Measurements from ENCODE around the gene CCDC85C.
"Not testable (repeated sequence)": the region's sequence is repeated elsewhere in the genome, so short reads cannot be mapped to it uniquely, and the experiment has no call there.

The CCDC85C gene

GRCh38 chr14:99603471-99604277 lies at the start of gene CCDC85C:
Gene CCDC85C (minus strand): TSS chr14:99604207. CDS start chr14:99603959, 248 bp downstream.
- no peak for DNase-seq (ENCODE audit: low read depth in 2 of 2)

GRCh38 chr14:99651953-99652746 lies 48.1 kb upstream of the CCDC85C start:
- DNase-seq (ENCODE audit: low read depth in 2 of 2), result no peak

- DNase-seq (ENCODE audit: low read depth in 2 of 2), result no peak
Measured at GRCh38 chr14:99650189-99650588, 46.2 kb upstream of the CCDC85C start.

- DNase-seq (ENCODE audit: low read depth in 2 of 2), result no peak
Measured at GRCh38 chr14:99649643-99650042, 45.6 kb upstream of the CCDC85C start.

GRCh38 chr14:99649219-99649618 lies 45.2 kb upstream of the CCDC85C start:
- no peak for DNase-seq (ENCODE audit: low read depth in 2 of 2)

GRCh38 chr14:99648027-99648784 lies 44.2 kb upstream of the CCDC85C start:
- no peak for DNase-seq (ENCODE audit: low read depth in 2 of 2)

- no peak for DNase-seq (ENCODE audit: low read depth in 2 of 2)
Measured at GRCh38 chr14:99647411-99647810, 43.4 kb upstream of the CCDC85C start.

GRCh38 chr14:99645545-99646505 lies 41.8 kb upstream of the CCDC85C start:
- DNase-seq (ENCODE audit: low read depth in 2 of 2), result no peak

GRCh38 chr14:99644723-99645544 lies 40.9 kb upstream of the CCDC85C start, which contains the start of gene HHIPL1:
Gene HHIPL1 (plus strand): TSS chr14:99645129. CDS start chr14:99645208, 79 bp downstream.
- DNase-seq (ENCODE audit: low read depth in 2 of 2), result no peak

GRCh38 chr14:99644035-99644587 lies 40.1 kb upstream of the CCDC85C start:
- no peak for DNase-seq (ENCODE audit: low read depth in 2 of 2)

- DNase-seq (ENCODE audit: low read depth in 2 of 2), result no peak
Measured at GRCh38 chr14:99643343-99643742, 39.3 kb upstream of the CCDC85C start.

GRCh38 chr14:99642771-99643170 lies 38.8 kb upstream of the CCDC85C start:
- DNase-seq (ENCODE audit: low read depth in 2 of 2), result not testable (repeated sequence)

- no peak for DNase-seq (ENCODE audit: low read depth in 2 of 2)
Measured at GRCh38 chr14:99637624-99638023, 33.6 kb upstream of the CCDC85C start.

- DNase-seq (ENCODE audit: low read depth in 2 of 2), result no peak
Measured at GRCh38 chr14:99636487-99636886, 32.5 kb upstream of the CCDC85C start.

GRCh38 chr14:99635116-99635515 lies 31.1 kb upstream of the CCDC85C start:
- no peak for DNase-seq (ENCODE audit: low read depth in 2 of 2)

- no peak for DNase-seq (ENCODE audit: low read depth in 2 of 2)
Measured at GRCh38 chr14:99634443-99634842, 30.4 kb upstream of the CCDC85C start.

- DNase-seq (ENCODE audit: low read depth in 2 of 2), result no peak
Measured at GRCh38 chr14:99633918-99634317, 29.9 kb upstream of the CCDC85C start.

GRCh38 chr14:99633141-99633540 lies 29.1 kb upstream of the CCDC85C start:
- DNase-seq (ENCODE audit: low read depth in 2 of 2), result no peak

GRCh38 chr14:99632410-99633035 lies 28.5 kb upstream of the CCDC85C start:
- DNase-seq (ENCODE audit: low read depth in 2 of 2), result no peak
